ENCODE data around the gene FBLN1. TPM values are rescaled to one million over a fixed set of nuclear protein-coding genes. Genes with fewer than 3 reads are reported as not detected.

Gene FBLN1
- total and polyA plus RNA-seq, 2 of the 13 experiments (the other 11 are each of a cell fraction or from before 2014, with no cell fraction given): 37.3 to 103 TPM

DNA sequence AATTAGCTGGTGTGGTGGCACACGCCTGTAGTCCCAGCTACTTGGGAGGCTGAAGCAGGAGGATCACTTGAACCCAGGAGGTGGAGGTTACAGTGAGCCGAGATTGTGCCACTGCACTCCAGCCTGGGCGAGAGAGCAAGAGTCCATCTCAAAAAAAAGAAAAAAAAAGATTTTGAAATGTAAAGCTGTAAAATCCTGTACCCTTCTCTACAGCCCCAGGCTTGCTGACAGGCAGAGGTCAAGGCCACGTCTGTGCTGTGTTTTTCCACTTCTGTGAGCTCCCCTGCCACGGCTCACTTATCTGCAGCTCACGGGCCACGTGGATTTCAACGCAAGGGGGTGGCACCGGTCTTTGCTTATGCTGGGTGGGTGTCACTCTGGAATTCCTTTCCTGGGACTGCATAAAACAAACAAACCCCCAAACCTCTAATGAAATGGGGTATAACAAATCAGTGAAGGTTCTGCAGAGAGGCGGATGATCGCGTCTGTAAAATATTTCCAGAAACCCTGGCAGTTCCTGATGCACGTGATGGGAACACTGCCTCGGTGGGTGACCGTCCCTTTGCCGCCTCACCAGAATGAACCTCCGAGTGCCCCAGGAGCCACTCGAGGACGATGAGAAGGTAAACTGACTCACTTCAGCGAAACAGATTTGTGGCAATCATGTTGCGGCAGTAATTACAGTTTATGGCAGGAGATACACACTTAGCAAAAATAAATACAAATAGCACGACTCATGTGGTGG, 125.0 kb downstream of the FBLN1 start (continued):
- TF ChIP-seq, protein P1, sequence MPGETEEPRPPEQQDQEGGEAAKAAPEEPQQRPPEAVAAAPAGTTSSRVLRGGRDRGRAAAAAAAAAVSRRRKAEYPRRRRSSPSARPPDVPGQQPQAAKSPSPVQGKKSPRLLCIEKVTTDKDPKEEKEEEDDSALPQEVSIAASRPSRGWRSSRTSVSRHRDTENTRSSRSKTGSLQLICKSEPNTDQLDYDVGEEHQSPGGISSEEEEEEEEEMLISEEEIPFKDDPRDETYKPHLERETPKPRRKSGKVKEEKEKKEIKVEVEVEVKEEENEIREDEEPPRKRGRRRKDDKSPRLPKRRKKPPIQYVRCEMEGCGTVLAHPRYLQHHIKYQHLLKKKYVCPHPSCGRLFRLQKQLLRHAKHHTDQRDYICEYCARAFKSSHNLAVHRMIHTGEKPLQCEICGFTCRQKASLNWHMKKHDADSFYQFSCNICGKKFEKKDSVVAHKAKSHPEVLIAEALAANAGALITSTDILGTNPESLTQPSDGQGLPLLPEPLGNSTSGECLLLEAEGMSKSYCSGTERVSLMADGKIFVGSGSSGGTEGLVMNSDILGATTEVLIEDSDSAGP (CRISPR knock-in tag; IDR thresholded peaks at IDR 0.05; ENCODE audit: borderline replicate concordance): 0 out of 2 replicates have a peak, but pooled peaks have one; percentile 18
- TF ChIP-seq HOXA9 (CRISPR knock-in tag; IDR thresholded peaks at IDR 0.05; ENCODE audit: borderline replicate concordance) (no peak), MAZ (IDR thresholded peaks at IDR 0.05; ENCODE audit: borderline replicate concordance, low read depth, low read length) (no peak), MAZ (CRISPR knock-in tag; IDR thresholded peaks at IDR 0.05; ENCODE audit: low read depth) (no peak), ZSCAN20 (CRISPR knock-in tag; IDR thresholded peaks at IDR 0.05; ENCODE audit: borderline replicate concordance) (no peak), ZNF292 (CRISPR knock-in tag; IDR thresholded peaks at IDR 0.05; ENCODE audit: borderline replicate concordance, low read depth) (peak; percentile 92), TRAFD1 (CRISPR knock-in tag; IDR thresholded peaks at IDR 0.05; ENCODE audit: borderline replicate concordance) (no peak), ZNF546 (CRISPR knock-in tag; conservative IDR thresholded peaks at IDR 0.05) (no peak), ZFP36 (IDR thresholded peaks at IDR 0.05; ENCODE audit: borderline replicate concordance, low read depth, low read length, partially characterized antibody) (no peak), EP300 (IDR thresholded peaks at IDR 0.05; ENCODE audit: low read depth in 2 of 2, low read length in 2 of 2) (peak in 1 of 2 experiments; percentile 50; a peak in 2 of 4 replicates), EP300 (CRISPR knock-in tag; IDR thresholded peaks at IDR 0.05; ENCODE audit: borderline replicate concordance) (no peak), SOX13 (IDR thresholded peaks at IDR 0.05) (no peak), SOX13 (CRISPR knock-in tag; conservative IDR thresholded peaks at IDR 0.05 in 1 of 2, IDR thresholded peaks at IDR 0.05 in 1 of 2) (peak in 1 of 2 experiments; percentile 55; a peak in 2 of 4 replicates), YEATS2 (CRISPR knock-in tag; IDR thresholded peaks at IDR 0.05; ENCODE audit: borderline replicate concordance) (no peak), HIVEP1 (CRISPR knock-in tag; IDR thresholded peaks at IDR 0.05) (no peak), ZBED4 (CRISPR knock-in tag; IDR thresholded peaks at IDR 0.05; ENCODE audit: borderline replicate concordance) (no peak)
- TF ChIP-seq, protein P2, sequence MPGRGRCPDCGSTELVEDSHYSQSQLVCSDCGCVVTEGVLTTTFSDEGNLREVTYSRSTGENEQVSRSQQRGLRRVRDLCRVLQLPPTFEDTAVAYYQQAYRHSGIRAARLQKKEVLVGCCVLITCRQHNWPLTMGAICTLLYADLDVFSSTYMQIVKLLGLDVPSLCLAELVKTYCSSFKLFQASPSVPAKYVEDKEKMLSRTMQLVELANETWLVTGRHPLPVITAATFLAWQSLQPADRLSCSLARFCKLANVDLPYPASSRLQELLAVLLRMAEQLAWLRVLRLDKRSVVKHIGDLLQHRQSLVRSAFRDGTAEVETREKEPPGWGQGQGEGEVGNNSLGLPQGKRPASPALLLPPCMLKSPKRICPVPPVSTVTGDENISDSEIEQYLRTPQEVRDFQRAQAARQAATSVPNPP (CRISPR knock-in tag; IDR thresholded peaks at IDR 0.05): no peak

Data from HepG2 (cell line).